ENCODE results near the gene WNT9B.
A peak's percentile ranks its signal among the peaks of the same experiment; 100 is the strongest.

WNT9B gene

DNA sequence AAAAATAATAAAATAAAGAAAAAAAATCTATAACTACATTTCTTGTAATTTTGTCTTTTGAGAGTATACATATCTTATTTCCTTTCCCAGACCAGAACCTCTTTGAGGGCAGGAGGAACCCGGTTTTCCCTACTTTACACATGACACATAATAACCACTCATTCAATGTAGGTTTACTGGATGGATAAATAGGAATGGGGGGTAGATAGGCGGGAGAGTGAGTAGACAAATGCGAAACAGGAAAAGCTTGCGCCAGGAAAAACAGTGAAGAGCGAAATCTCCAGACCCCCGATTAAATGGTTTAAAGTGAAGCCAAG is 71.1 kb downstream of the WNT9B start:
- Histone ChIP-seq H3K27ac (replicated peaks) (peak overlapping the region; percentile 95), H3K27me3 (ENCODE audit: insufficient read depth, poor library complexity, severe bottlenecking) (no peaks in the 10 kb centered on the region), H3K4me3 (replicated peaks; ENCODE audit: insufficient read depth, low read length) (peak overlapping the region; percentile 76)
- no peak for DNase-seq (ENCODE audit: low read depth in 1 of 2, low spot score in 1 of 2)
- TF ChIP-seq, protein P1, sequence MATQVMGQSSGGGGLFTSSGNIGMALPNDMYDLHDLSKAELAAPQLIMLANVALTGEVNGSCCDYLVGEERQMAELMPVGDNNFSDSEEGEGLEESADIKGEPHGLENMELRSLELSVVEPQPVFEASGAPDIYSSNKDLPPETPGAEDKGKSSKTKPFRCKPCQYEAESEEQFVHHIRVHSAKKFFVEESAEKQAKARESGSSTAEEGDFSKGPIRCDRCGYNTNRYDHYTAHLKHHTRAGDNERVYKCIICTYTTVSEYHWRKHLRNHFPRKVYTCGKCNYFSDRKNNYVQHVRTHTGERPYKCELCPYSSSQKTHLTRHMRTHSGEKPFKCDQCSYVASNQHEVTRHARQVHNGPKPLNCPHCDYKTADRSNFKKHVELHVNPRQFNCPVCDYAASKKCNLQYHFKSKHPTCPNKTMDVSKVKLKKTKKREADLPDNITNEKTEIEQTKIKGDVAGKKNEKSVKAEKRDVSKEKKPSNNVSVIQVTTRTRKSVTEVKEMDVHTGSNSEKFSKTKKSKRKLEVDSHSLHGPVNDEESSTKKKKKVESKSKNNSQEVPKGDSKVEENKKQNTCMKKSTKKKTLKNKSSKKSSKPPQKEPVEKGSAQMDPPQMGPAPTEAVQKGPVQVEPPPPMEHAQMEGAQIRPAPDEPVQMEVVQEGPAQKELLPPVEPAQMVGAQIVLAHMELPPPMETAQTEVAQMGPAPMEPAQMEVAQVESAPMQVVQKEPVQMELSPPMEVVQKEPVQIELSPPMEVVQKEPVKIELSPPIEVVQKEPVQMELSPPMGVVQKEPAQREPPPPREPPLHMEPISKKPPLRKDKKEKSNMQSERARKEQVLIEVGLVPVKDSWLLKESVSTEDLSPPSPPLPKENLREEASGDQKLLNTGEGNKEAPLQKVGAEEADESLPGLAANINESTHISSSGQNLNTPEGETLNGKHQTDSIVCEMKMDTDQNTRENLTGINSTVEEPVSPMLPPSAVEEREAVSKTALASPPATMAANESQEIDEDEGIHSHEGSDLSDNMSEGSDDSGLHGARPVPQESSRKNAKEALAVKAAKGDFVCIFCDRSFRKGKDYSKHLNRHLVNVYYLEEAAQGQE (IDR thresholded peaks at IDR 0.05; ENCODE audit: insufficient replicate concordance, low read depth) = no peak
- no peak for TF ChIP-seq POLR2AphosphoS5 (IDR thresholded peaks at IDR 0.05; ENCODE audit: low read depth)

DNA sequence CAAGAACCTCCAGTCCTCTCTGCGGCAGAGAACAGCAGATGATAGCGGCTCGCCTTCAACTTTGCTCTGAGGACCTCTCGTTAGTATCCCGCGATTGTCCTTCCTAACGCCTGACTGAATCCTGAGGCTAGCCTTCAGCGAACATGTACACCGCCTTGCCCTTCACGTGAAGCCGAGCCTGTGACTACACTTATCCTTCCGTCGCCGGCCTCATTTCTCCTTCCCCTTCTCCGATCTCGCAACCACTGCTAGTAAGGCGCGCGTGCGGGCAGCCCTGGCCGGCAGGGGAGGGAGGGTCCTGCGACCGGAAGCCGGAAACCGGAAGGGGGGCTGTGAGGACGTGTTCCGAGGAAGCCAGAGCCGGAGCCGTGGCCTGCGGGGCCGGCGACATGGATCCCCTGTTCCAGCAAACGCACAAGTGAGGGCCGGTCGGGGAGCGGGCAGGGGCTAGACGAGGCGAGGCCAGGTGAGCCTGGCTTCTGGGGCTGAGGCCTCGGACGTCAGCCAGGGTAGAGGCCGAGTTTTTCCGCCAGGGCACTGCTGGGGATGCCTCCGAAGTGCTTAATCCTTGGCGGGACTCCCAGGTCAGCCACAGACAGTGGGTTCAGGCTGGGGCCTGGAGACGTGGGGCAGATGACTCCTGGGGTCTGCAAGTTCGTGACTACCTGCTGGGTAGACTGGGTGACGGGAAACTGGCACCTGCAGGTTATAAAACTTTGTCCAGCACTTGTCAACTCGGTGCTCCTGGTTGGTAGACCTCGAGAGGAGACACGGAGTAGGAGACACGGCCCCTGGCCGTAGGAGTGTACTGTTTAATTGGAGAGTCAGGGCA is 71.6 kb downstream of the WNT9B start, which contains the start of gene GOSR2:
Gene GOSR2, plus strand, starts transcription at position 357 of the 832 bp plus-strand sequence. Its CDS starts 33 bp downstream, at position 390.
- TF ChIP-seq POLR2AphosphoS5 (IDR thresholded peaks at IDR 0.05; ENCODE audit: low read depth) (peak; percentile 95), GABPA (IDR thresholded peaks at IDR 0.05; ENCODE audit: low read depth) (peak; percentile 95), SPI1 (IDR thresholded peaks at IDR 0.05; ENCODE audit: borderline replicate concordance, low read depth) (0 out of 2 replicates have a peak, but pooled peaks have one; percentile 16)
- TF ChIP-seq, protein P1 (IDR thresholded peaks at IDR 0.05; ENCODE audit: insufficient replicate concordance, low read depth) = no peak
- TF ChIP-seq, protein P2, sequence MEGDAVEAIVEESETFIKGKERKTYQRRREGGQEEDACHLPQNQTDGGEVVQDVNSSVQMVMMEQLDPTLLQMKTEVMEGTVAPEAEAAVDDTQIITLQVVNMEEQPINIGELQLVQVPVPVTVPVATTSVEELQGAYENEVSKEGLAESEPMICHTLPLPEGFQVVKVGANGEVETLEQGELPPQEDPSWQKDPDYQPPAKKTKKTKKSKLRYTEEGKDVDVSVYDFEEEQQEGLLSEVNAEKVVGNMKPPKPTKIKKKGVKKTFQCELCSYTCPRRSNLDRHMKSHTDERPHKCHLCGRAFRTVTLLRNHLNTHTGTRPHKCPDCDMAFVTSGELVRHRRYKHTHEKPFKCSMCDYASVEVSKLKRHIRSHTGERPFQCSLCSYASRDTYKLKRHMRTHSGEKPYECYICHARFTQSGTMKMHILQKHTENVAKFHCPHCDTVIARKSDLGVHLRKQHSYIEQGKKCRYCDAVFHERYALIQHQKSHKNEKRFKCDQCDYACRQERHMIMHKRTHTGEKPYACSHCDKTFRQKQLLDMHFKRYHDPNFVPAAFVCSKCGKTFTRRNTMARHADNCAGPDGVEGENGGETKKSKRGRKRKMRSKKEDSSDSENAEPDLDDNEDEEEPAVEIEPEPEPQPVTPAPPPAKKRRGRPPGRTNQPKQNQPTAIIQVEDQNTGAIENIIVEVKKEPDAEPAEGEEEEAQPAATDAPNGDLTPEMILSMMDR (IDR thresholded peaks at IDR 0.05; ENCODE audit: insufficient read depth, low read length) = no peak
- Histone ChIP-seq H3K27ac (replicated peaks) (peak within 1 kb of the TSS; percentile 95), H3K4me3 (replicated peaks; ENCODE audit: insufficient read depth, low read length) (peak within 1 kb of the TSS; percentile 76), H3K27me3 (ENCODE audit: insufficient read depth, poor library complexity, severe bottlenecking) (no peaks in the 10 kb centered on the region)
- peak; percentile 91 to 95 for DNase-seq (ENCODE audit: low read depth in 1 of 2, low spot score in 1 of 2)

DNA sequence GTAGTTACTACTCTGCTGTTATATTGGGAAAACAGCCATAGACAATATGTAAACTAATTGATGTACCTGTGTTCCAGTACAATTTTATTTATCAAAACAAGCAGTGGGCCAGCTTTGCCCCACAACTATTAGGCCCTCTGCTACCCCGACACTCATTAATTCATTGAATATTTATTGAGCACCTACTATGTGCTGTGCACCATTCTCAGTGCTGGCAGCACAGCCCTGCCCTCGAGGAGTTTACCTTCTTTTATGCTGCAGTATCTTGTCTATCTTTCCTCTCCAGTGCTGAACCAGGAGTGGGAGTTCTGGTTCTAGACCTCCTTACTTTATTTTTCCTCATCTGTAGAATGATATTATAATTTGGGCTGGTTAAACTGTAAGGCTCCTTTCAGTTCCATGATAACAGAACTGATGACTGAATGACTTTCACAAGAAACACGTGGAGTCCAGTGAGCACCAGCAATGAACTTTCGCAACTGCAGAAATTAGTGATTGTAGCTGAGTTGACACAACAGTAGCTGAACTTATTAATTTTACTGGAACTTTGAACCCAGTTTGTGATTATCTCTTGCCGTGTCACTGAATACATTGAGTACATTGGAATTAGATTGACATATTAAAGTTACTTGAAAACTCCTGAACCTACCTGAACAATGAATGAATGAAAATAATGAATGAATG is 73.9 kb downstream of the WNT9B start:
- peak in 1 of 2 experiments; percentile 52 for DNase-seq (ENCODE audit: low read depth in 1 of 2, low spot score in 1 of 2)
- no peak overlapping the region for H3K4me3 ChIP-seq (replicated peaks; ENCODE audit: insufficient read depth, low read length)
- TF ChIP-seq, protein P1 (IDR thresholded peaks at IDR 0.05; ENCODE audit: insufficient replicate concordance, low read depth) = no peak
- TF ChIP-seq, protein P2 (IDR thresholded peaks at IDR 0.05; ENCODE audit: insufficient read depth, low read length) = no peak
- TF ChIP-seq SPI1 (IDR thresholded peaks at IDR 0.05; ENCODE audit: borderline replicate concordance, low read depth) (no peak), POLR2AphosphoS5 (IDR thresholded peaks at IDR 0.05; ENCODE audit: low read depth) (no peak), GABPA (IDR thresholded peaks at IDR 0.05; ENCODE audit: low read depth) (no peak)

More for the DNA sequence above, 73.9 kb downstream of the WNT9B start:
- H3K27ac ChIP-seq (replicated peaks) = no peak overlapping the region
- no peaks in the 10 kb centered on the region for H3K27me3 ChIP-seq (ENCODE audit: insufficient read depth, poor library complexity, severe bottlenecking)

Measured in HL-60 (cell line).